Small intestine (tissue), 7 donors: ENCODE data around the gene BRPF1. TPM values are rescaled to one million over a fixed set of nuclear protein-coding genes. Genes with fewer than 3 reads are reported as not detected.

Source experiments
- DNase-seq, 2 donors: peaks; one replicate each; pipeline versions ENCODE4 v3.0.0 to v3.0.0-alpha.2; 2013
- FAIRE-seq: peaks from 2 replicates; lab custom pipeline; 2012; peaks lifted over from hg19 to GRCh38; lab: Jason Lieb, UNC
- H3K27ac ChIP-seq, 3 donors: one replicate each; pipeline ENCODE4 v1.5.1; 2013; ENCODE audit warnings: low read length in 2 of 3, mild to moderate bottlenecking in 2 of 3, control low read depth in 1 of 3, inconsistent platforms in 1 of 3, low read depth in 1 of 3, moderate library complexity in 1 of 3
- H3K27me3 ChIP-seq, 3 donors: one replicate each; pipeline ENCODE4 v1.6.1; 2013; ENCODE audit warnings: low read length in 3 of 3, inconsistent platforms in 1 of 3; ENCODE audit not compliant: control insufficient read depth in 3 of 3, insufficient read depth in 3 of 3
- H3K36me3 ChIP-seq, 3 donors: one replicate each; pipeline ENCODE4 v1.6.1; 2013; ENCODE audit warnings: low read length in 3 of 3, inconsistent platforms in 1 of 3, low read depth in 1 of 3, mild to moderate bottlenecking in 1 of 3, moderate library complexity in 1 of 3; ENCODE audit not compliant: control insufficient read depth in 3 of 3, insufficient read depth in 2 of 3
- H3K4me1 ChIP-seq, 3 donors: one replicate each; pipeline ENCODE4 v1.6.1; 2013; ENCODE audit warnings: low read length in 2 of 3, inconsistent platforms in 1 of 3, low read depth in 1 of 3, mild to moderate bottlenecking in 1 of 3, moderate library complexity in 1 of 3; ENCODE audit not compliant: control insufficient read depth in 3 of 3, insufficient read depth in 2 of 3
- H3K4me3 ChIP-seq, 3 donors: one replicate each; pipeline ENCODE4 v1.5.1; 2013; ENCODE audit warnings: low read length in 3 of 3, control low read depth in 1 of 3, inconsistent platforms in 1 of 3, low read depth in 1 of 3, mild to moderate bottlenecking in 1 of 3, moderate library complexity in 1 of 3
- H3K9me3 ChIP-seq, 2 donors: one replicate each; pipeline ENCODE4 v1.6.1; 2013; ENCODE audit warnings: low read depth in 1 of 2, low read length in 1 of 2; ENCODE audit not compliant: control insufficient read depth in 2 of 2, insufficient read depth in 1 of 2
- WGBS, 3 donors: extraction: QIAGEN DNeasy Blood & Tissue Kit; methylation state at CpG; one replicate each; pipeline ENCODE4 v1.1.7; 2013; 5-methylcytosine and 5-hydroxymethylcytosine counted together
- polyA plus RNA-seq, 4 donors: library from polyadenylated mRNA; stranded (reverse) in 3 of 4; unstranded in 1 of 4; fragments of 200-250 nt in 3 of 4; fragments of 120-200 nt in 1 of 4; gene quantifications; one replicate each; pipeline versions ENCODE4 v1.2.1 to v1.2.3, GENCODE V29; 2013
- donor health status: healthy with polysubstance abuse.
- donor health status: control.
- donor health status: control.
- donor health status: Bipolar disorder and iron deficiency.
- donor health status: healthy.

Gene BRPF1
- polyA plus RNA-seq, 4 donors, result 5.1 to 16.0 (median 7.6) TPM

DNA sequence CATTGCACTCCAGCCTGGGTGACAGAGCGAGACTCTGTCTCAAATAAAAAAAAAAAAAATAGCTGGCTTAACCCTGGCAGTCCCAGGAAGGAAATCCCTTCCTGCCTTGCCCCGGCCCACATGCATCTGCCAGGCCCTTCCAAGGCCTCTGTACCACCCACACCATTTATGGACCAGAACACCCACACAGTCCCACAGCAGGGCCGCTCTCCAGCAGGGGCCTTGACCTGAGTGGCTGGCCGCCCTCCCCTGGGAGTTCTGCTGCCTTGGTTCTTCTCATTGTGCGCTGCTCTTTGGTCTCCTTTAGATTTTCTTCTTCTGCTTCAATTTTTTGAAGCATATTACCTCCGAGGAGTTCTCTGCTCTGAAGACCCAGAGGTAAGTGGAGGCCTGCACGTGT lies 44.0 kb upstream of the BRPF1 start:
- DNase-seq, result no peak
- Histone ChIP-seq H3K4me1 (peaks cover 0 to under 1% (median 0%) of the 10 kb centered on the region in 3 donors), H3K36me3 (peaks cover 27 to 93% (median 31%) of the 10 kb centered on the region in 3 donors), H3K27me3 (no peaks in the 10 kb centered on the region), H3K4me3 (no peak overlapping the region), H3K9me3 (no peaks in the 10 kb centered on the region), H3K27ac (no peak overlapping the region)
- 92 to 94% (median 93%) methylated on average over 7 of the region's 7 CpGs for WGBS, 3 donors
- no peak for FAIRE-seq

DNA sequence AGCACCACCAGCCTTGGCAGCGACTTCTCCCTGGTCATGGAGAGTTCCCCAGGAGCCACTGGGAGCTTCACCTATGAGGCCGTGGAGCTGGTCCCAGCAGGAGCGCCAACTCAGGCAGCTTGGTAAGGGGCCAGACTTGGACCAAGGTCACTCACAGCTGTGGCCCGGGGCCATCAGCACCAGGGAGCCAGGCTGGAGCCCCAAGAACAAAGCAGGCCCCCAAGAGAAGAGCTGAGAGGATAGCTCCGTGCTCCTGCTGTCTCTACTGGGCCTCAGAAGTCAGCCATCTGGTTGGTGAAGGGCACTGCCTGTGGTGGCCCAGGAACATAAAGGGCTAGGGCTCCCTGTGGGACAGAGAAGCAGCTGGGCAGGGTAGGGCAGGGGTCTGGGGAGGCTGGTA lies 42.6 kb upstream of the BRPF1 start:
- no peaks in the 10 kb centered on the region for H3K4me1 ChIP-seq
- H3K36me3 ChIP-seq, result peaks cover 29 to 86% (median 32%) of the 10 kb centered on the region in 3 donors
- H3K4me3 ChIP-seq, result no peak overlapping the region
- WGBS, 3 donors, result 90 to 96% (median 93%) methylated on average over 5 of the region's 5 CpGs
- H3K9me3 ChIP-seq, result no peaks in the 10 kb centered on the region
- H3K27ac ChIP-seq, result no peak overlapping the region
- FAIRE-seq, result no peak
- no peaks in the 10 kb centered on the region for H3K27me3 ChIP-seq
- no peak for DNase-seq

- Histone ChIP-seq H3K36me3 (peaks cover 30 to 83% (median 32%) of the 10 kb centered on the region in 3 donors), H3K27me3 (no peaks in the 10 kb centered on the region), H3K4me1 (no peaks in the 10 kb centered on the region), H3K4me3 (no peak overlapping the region), H3K9me3 (no peaks in the 10 kb centered on the region), H3K27ac (no peak overlapping the region)
- DNase-seq (no peak), FAIRE-seq (no peak)
- WGBS, 3 donors, result 95 to 99% (median 97%) methylated on average over 4 of the region's 4 CpGs
These were observed 41.8 kb upstream of the BRPF1 start for GRCh38 chr3:9689757-9690156.

DNA sequence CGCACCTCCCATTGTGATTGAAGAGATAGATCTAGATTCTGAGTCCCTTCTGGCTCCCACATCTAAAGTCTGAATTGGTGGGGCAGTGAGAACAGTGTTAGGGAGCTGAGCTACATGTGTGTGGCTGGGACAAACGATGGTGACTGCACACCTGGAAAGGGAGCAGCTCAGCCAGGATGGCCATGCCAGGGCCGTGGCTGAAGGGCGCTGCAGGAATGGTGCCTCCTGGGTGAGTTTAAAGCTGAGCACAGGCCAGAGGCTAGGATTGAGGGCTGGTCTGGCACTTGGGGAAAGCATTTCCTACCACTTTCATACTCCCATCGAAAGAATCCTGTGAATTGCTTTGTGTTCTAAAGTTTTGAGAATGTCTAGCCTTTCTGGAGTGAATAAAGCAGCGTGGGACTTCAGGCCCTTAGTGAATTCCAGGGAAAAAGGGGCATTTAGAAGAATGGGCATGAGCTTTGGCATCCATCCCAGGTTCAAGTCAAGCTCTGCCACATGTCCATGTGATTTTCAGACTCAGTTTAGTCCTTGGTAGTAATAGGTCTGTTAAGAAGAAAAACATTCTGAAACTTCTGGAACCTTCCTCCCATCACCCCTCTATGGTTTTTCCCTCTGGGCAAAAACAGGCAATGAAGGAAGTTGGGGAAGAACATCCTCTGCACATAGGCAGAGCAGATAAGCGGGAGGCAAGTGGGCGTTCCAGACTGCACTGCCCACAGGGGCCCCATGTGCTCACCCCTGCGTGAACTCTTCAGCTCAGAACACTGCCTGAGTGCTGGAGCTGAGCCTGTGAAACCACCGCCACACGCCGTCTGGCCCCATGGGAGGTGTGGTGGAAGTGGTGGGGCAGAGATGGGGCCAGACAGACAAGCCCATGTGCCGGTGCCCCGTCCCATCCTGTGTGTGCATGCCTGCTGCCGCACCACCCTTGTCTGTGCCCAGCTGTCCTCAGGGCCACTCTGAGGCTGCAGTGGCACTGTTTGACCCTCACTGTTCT lies 40.8 kb upstream of the BRPF1 start:
- H3K4me3 ChIP-seq, result no peak overlapping the region
- FAIRE-seq (no peak), DNase-seq (no peak)
- no peaks in the 10 kb centered on the region for H3K4me1 ChIP-seq
- H3K9me3 ChIP-seq, result no peaks in the 10 kb centered on the region
- WGBS, 3 donors, result 86 to 94% (median 87%) methylated on average over 15 of the region's 15 CpGs
- no peaks in the 10 kb centered on the region for H3K27me3 ChIP-seq
- H3K36me3 ChIP-seq, result peaks cover 28 to 83% (median 36%) of the 10 kb centered on the region in 3 donors
- no peak overlapping the region for H3K27ac ChIP-seq

DNA sequence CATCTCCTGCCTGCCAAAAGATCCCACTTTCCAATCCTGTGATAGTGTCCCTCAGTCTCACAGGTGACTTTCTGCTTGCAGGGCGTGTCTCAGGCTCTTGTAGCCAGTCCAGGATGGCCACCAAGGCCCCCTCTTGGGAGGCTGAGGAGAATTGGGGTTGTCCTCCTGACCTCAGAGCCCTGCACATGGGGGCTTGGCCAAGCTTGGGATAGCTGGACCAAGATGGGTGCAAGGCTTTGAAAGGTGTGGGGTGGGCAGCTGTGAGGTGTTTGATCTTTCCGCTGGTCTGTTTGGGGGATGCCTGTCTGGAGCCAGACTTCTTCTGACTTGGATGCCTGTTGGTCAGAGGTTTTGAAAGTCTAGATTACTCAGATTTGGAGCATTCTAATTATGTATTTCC lies 39.9 kb upstream of the BRPF1 start:
- H3K36me3 ChIP-seq, result peaks cover 26 to 83% (median 36%) of the 10 kb centered on the region in 3 donors
- no peak overlapping the region for H3K27ac ChIP-seq
- no peaks in the 10 kb centered on the region for H3K9me3 ChIP-seq
- 97 to 100% (median 97%) methylated on average over 2 of the region's 2 CpGs for WGBS, 3 donors
- no peak overlapping the region for H3K4me3 ChIP-seq
- no peak for DNase-seq
- H3K4me1 ChIP-seq, result no peaks in the 10 kb centered on the region
- FAIRE-seq, result no peak
- no peaks in the 10 kb centered on the region for H3K27me3 ChIP-seq

DNA sequence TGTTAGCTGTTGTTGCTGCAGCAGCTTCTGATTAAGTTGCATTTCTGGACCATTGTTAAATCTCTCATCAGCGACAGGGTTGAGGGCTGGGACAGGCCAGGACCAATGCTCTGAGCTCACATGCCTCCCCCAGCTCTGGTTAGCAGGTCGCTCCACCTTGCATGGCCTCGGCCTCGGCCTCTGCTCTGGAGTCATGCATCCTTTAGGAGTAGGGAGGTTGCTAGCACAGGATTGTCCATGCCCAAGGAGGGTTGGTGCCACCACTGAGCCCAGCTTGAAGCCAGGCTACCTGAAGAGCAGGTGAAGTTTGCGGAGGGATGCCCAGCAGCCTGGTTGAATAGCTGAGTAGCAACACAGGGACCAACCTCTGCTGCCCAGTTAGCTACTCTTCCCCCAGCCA lies 39.1 kb upstream of the BRPF1 start:
- no peaks in the 10 kb centered on the region for H3K4me1 ChIP-seq
- H3K4me3 ChIP-seq, result no peak overlapping the region
- WGBS, 3 donors, result 93 to 97% (median 96%) methylated on average over 5 of the region's 5 CpGs
- H3K9me3 ChIP-seq, result no peaks in the 10 kb centered on the region
- FAIRE-seq (no peak), DNase-seq (no peak)
- H3K36me3 ChIP-seq, result peaks cover 26 to 83% (median 30%) of the 10 kb centered on the region in 3 donors
- H3K27ac ChIP-seq, result no peak overlapping the region
- no peaks in the 10 kb centered on the region for H3K27me3 ChIP-seq

GRCh38 chr3:9695345-9695744 lies 36.2 kb upstream of the BRPF1 start:
- Histone ChIP-seq H3K27me3 (no peaks in the 10 kb centered on the region), H3K4me3 (no peak overlapping the region), H3K27ac (no peak overlapping the region), H3K36me3 (peaks cover 9 to 74% (median 18%) of the 10 kb centered on the region in 3 donors), H3K4me1 (no peaks in the 10 kb centered on the region), H3K9me3 (no peaks in the 10 kb centered on the region)
- no peak for FAIRE-seq
- 91 to 95% (median 95%) methylated on average over 4 of the region's 4 CpGs for WGBS, 3 donors
- DNase-seq, result no peak

DNA sequence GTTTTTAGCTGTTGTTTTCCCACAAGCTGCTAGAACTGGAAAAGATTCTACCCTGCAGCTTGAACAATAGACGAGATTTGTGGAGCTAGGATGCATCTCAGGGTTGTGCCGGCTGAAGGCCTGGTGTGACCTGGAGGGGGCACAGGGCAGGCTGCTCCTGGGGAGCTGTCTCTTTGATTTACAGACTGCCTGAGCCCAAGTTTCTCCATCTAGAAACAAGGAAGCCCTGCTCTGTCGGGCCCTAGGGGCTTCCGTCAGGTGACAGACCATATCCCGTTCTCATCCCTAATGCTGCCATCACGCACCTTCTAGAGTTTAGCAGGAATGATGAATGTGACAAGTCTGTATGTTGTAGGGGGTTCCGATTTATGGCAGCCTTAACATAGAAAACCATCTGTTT lies 35.8 kb upstream of the BRPF1 start:
- peaks cover 9 to 74% (median 18%) of the 10 kb centered on the region in 3 donors for H3K36me3 ChIP-seq
- no peak overlapping the region for H3K27ac ChIP-seq
- H3K9me3 ChIP-seq, result no peaks in the 10 kb centered on the region
- FAIRE-seq, result no peak
- H3K27me3 ChIP-seq, result no peaks in the 10 kb centered on the region
- no peak overlapping the region for H3K4me3 ChIP-seq
- H3K4me1 ChIP-seq, result no peaks in the 10 kb centered on the region
- WGBS, 3 donors, result 90 to 96% (median 94%) methylated on average over 7 of the region's 7 CpGs
- no peak for DNase-seq
